HFFc6 (cell line): ENCODE measurements around the gene EFCC1. TPM values are rescaled to one million over a fixed set of nuclear protein-coding genes. Genes with fewer than 3 reads are reported as not detected.

ENCODE experiments used
- DNase-seq: peaks from one replicate; pipeline ENCODE4 v3.0.0-alpha.2; 2018
- H3K27ac Mint-ChIP-seq: 2 replicates; pipeline ENCODE4 v1.8.0; 2020; ENCODE audit warnings: mild to moderate bottlenecking, mixed read lengths
- H3K27me3 Mint-ChIP-seq: 2 replicates; pipeline ENCODE4 v1.8.0; 2021; ENCODE audit warnings: mild to moderate bottlenecking, moderate library complexity, mixed read lengths; ENCODE audit not compliant: insufficient read depth
- H3K36me3 Mint-ChIP-seq: 2 replicates; pipeline ENCODE4 v1.8.0; 2021; ENCODE audit warnings: low read depth, mixed read lengths
- H3K4me1 Mint-ChIP-seq: 2 replicates; pipeline ENCODE4 v1.8.0; 2020; ENCODE audit warnings: low read depth, mixed read lengths
- H3K4me3 Mint-ChIP-seq: 2 replicates; pipeline ENCODE4 v1.8.0; 2020; ENCODE audit warnings: mild to moderate bottlenecking, moderate library complexity, mixed read lengths
- H3K9me3 Mint-ChIP-seq: 2 replicates; pipeline ENCODE4 v1.8.0; 2020; ENCODE audit warnings: mild to moderate bottlenecking, mixed read lengths
- total RNA-seq, 6 experiments: library from RNA; stranded (reverse); fragmentation: NEBNext Ultra II Directional; extraction: Animal tissue kit (Norgen Biotek cat#: 25700); gene quantifications; 2 replicates in 1 of 6; 3 replicates in 5 of 6; pipeline ENCODE4 v1.2.3, GENCODE V29; 2021
- TF ChIP-seq, protein P1 (sequence below): fragments of 200-600 bp; sonication (generic); IDR thresholded peaks from 2 replicates; pipeline ENCODE4 v1.5.0; 2021; ENCODE audit warnings: antibody characterized with exemption, mild to moderate bottlenecking

The EFCC1 gene
- total RNA-seq, 6 experiments from 2014 or later, result not detected

DNA sequence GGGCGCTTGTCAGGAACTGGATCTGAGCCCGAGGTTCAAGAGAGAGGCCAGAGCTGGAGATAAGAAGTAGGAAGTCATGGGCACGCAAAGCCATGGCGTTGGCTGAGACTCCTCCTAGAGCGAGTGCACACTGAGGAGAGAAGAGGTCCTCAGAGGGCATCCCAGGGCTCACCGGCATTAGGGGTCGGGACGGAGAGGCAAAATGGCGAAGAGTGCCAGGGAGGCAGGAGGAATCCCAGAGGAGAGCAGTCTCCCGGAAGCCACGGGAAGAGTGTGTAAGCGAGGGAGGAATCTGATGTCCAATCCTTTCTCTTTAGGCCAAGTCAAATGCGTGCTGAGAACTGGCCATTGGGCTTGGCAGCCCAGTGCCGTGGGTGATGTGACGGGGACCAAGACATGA lies 24.0 kb downstream of the EFCC1 start:
- H3K36me3 Mint-ChIP-seq, result no peaks in the 10 kb centered on the region
- peaks cover 22% of the 10 kb centered on the region for H3K4me1 Mint-ChIP-seq
- TF ChIP-seq, protein P1, sequence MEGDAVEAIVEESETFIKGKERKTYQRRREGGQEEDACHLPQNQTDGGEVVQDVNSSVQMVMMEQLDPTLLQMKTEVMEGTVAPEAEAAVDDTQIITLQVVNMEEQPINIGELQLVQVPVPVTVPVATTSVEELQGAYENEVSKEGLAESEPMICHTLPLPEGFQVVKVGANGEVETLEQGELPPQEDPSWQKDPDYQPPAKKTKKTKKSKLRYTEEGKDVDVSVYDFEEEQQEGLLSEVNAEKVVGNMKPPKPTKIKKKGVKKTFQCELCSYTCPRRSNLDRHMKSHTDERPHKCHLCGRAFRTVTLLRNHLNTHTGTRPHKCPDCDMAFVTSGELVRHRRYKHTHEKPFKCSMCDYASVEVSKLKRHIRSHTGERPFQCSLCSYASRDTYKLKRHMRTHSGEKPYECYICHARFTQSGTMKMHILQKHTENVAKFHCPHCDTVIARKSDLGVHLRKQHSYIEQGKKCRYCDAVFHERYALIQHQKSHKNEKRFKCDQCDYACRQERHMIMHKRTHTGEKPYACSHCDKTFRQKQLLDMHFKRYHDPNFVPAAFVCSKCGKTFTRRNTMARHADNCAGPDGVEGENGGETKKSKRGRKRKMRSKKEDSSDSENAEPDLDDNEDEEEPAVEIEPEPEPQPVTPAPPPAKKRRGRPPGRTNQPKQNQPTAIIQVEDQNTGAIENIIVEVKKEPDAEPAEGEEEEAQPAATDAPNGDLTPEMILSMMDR, result no peak
- no peak overlapping the region for H3K27ac Mint-ChIP-seq
- no peak for DNase-seq
- no peaks in the 10 kb centered on the region; the same call in 1 of the 2 replicates for H3K9me3 Mint-ChIP-seq
- peak overlapping the region; percentile 7; the same call in 1 of the 2 replicates for H3K4me3 Mint-ChIP-seq
- peaks cover 55% of the 10 kb centered on the region for H3K27me3 Mint-ChIP-seq

DNA sequence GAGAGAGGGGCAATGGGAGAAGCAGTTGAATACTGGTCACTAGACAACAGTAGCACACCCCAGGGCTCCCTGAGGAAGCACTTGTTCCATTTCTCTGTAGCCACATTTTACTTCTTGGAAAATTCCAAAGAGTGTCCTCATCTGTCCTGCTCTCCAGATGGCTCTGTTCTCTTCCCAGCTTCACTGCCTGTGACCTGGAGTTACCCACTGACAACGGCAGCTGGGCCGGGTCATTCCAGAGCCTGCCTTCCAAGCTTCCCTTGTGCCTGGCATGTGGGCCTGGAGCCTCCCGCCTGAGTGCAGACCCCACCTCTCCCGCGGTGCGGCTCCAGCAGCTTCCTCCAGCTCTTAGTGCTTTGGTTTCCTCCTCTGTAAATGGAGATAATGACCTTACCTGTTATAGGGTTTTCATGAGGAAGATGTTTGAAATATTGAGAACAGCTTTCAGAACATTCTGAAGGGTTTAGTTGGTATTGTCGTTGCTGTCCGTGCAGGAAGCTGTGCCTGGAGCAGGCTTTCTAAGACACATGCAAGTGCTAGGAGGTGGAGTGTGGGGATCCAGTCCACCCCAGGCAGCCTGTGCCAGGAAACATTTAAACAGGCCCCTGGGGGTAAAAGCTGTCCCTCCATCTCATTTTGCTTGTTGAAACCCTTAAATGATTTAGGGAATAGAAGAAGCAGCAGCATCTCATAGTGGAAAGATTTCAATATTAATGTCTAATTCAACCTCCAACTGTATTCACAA lies 24.8 kb downstream of the EFCC1 start:
- H3K4me3 Mint-ChIP-seq, result no peak overlapping the region
- peak; percentile 7 for DNase-seq

DNA sequence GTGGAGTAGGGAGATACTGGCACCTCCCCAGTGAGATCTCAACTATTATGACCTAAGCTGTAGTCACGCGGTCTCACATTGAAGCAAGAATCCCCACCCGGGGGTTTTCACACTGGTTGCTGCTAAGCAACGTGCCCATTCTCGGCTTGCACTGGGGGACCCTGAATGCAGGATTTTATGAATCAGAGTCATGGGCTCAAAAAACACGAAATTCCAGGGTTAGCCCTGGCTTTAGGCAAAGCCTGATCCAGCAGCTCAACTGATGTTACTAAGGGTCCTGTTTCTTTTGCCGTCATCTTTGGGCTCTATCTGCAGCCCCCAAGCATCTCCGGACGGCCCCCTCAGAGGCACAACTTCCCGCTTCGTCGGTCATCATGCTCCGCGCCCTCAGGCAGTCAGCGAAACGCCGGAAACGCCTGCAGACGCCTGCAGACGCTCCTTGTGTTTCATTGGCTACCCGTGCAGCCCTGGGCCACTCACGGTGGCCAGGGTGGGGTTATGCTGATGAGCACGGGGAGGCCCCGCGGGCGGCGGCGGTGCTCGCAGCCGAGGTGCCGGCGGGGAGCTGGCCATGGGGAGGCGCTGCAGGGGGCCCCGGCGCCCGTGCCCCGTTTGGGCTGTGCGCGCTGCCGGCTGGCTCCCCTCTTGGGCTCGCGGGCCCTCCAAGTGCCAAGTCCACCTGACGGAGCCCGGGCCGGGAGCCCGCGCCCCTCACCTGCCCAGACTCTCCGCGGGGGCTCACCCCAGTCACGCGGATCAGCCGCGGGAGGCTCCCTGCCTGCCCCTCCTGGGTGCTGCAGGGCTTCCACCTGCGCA lies 25.8 kb downstream of the EFCC1 start:
- no peak for DNase-seq
- H3K27ac Mint-ChIP-seq, result no peak overlapping the region
- H3K9me3 Mint-ChIP-seq, result no peaks in the 10 kb centered on the region; the same call in 1 of the 2 replicates
- H3K36me3 Mint-ChIP-seq, result no peaks in the 10 kb centered on the region
- no peak overlapping the region for H3K4me3 Mint-ChIP-seq
- H3K4me1 Mint-ChIP-seq, result peaks cover 15% of the 10 kb centered on the region
- TF ChIP-seq, protein P1, result peak; percentile 43
- peaks cover 45% of the 10 kb centered on the region for H3K27me3 Mint-ChIP-seq

More for the DNA sequence above, 24.8 kb downstream of the EFCC1 start:
- Mint-ChIP-seq H3K27me3 (peaks cover 54% of the 10 kb centered on the region), H3K4me1 (peaks cover 21% of the 10 kb centered on the region), H3K27ac (no peak overlapping the region), H3K36me3 (no peaks in the 10 kb centered on the region), H3K9me3 (no peaks in the 10 kb centered on the region; the same call in 1 of the 2 replicates)
- TF ChIP-seq, protein P1, result no peak

DNA sequence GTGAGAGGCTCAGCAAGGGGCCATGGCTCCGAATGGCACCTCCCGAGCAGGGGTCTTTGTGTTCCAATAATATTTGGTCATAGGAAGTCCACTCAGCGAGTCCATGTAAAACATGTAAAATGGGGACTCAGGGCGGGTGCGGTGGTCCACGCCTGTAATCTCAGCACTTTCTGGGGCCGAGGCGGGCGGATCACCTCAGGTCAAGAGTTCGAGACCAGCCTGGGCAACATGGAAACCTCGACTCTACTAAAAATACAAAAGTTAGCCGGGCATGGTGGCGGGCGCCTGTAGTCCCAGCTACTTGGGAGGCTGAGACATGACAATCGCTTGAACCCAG lies 26.4 kb downstream of the EFCC1 start:
- Mint-ChIP-seq H3K27me3 (peaks cover 41% of the 10 kb centered on the region), H3K9me3 (no peaks in the 10 kb centered on the region; the same call in 1 of the 2 replicates), H3K27ac (no peak overlapping the region), H3K4me1 (peaks cover 15% of the 10 kb centered on the region), H3K36me3 (no peaks in the 10 kb centered on the region), H3K4me3 (no peak overlapping the region)
- TF ChIP-seq, protein P1, result no peak
- no peak for DNase-seq

DNA sequence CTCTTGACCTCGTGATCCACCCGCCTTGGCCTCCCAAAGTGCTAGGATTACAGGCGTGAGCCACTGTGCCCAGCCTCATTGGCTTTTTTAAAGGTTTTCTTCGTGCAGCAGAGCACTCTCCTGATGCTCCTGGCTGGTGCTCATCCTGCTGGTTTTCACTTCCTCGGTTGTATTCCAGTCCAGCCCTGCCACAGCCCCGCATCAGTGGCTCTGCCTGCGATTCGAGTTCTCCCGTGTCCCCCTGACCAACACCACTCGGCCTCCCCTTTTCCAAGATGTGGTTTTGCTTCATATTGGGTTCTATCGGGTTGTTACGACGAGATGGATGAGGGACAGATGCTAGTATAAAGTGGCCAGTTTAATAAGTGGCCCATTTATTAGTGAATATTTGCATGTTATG lies 27.8 kb downstream of the EFCC1 start:
- Mint-ChIP-seq H3K4me1 (peaks cover 15% of the 10 kb centered on the region), H3K4me3 (no peak overlapping the region), H3K27me3 (peaks cover 32% of the 10 kb centered on the region), H3K27ac (no peak overlapping the region), H3K9me3 (no peaks in the 10 kb centered on the region; the same call in 1 of the 2 replicates), H3K36me3 (no peaks in the 10 kb centered on the region)
- TF ChIP-seq, protein P1, result no peak
- no peak for DNase-seq
